ENCODE results near the gene PRKACG.
"Not testable (repeated sequence)": the region's sequence is repeated elsewhere in the genome, so short reads cannot be mapped to it uniquely, and the experiment has no call there.

PRKACG gene

GRCh38 chr9:69023650-69024049 is 9.7 kb upstream of the PRKACG start:
- DNase-seq, result no peak

GRCh38 chr9:69020301-69021145 is 6.6 kb upstream of the PRKACG start:
- no peak for DNase-seq

- DNase-seq, result no peak
Observed at GRCh38 chr9:69019808-69020207, 5.9 kb upstream of the PRKACG start.

GRCh38 chr9:69018737-69019136 is 4.8 kb upstream of the PRKACG start:
- DNase-seq, result no peak

GRCh38 chr9:69016191-69017096 is 2.5 kb upstream of the PRKACG start:
- no peak for DNase-seq

- DNase-seq, result no peak
Observed at GRCh38 chr9:69013382-69013727, 558 bp downstream of the PRKACG start.

GRCh38 chr9:69012696-69013381 is 1.1 kb downstream of the PRKACG start:
- no peak for DNase-seq

GRCh38 chr9:69009708-69010107 is 4.2 kb downstream of the PRKACG start:
- DNase-seq, result no peak

GRCh38 chr9:69004836-69005235 is 9.1 kb downstream of the PRKACG start:
- no peak for DNase-seq

- DNase-seq, result no peak
Observed at GRCh38 chr9:69003051-69003450, 10.9 kb downstream of the PRKACG start.

GRCh38 chr9:69001921-69002320 is 12.0 kb downstream of the PRKACG start:
- no peak for DNase-seq

- DNase-seq, result peak; percentile 76
Observed at GRCh38 chr9:68999393-69000105, 14.4 kb downstream of the PRKACG start.

GRCh38 chr9:68998812-68999211 is 15.1 kb downstream of the PRKACG start:
- DNase-seq, result no peak

GRCh38 chr9:68998385-68998784 is 15.5 kb downstream of the PRKACG start:
- DNase-seq, result no peak

GRCh38 chr9:68997666-68998065 is 16.2 kb downstream of the PRKACG start:
- DNase-seq, result no peak

GRCh38 chr9:68996462-68996861 is 17.5 kb downstream of the PRKACG start:
- peak; percentile 15 for DNase-seq

- no peak for DNase-seq
Observed at GRCh38 chr9:68995776-68996175, 18.1 kb downstream of the PRKACG start.

- no peak for DNase-seq
Observed at GRCh38 chr9:68991457-68991856, 22.5 kb downstream of the PRKACG start.

GRCh38 chr9:68986949-68987348 is 27.0 kb downstream of the PRKACG start:
- not testable (repeated sequence) for DNase-seq

- no peak for DNase-seq
Observed at GRCh38 chr9:68983522-68984424, 30.1 kb downstream of the PRKACG start.

- no peak for DNase-seq
Observed at GRCh38 chr9:68983008-68983411, 30.9 kb downstream of the PRKACG start.

GRCh38 chr9:68981789-68982188 is 32.1 kb downstream of the PRKACG start:
- DNase-seq, result peak; percentile 23
